Frontal cortex (tissue), 4 donors: ENCODE results near the gene SLC7A1. TPM values are rescaled to one million over a fixed set of nuclear protein-coding genes. Genes with fewer than 3 reads are reported as not detected.

Experiments
- DNase-seq, 2 donors: peaks; one replicate each; pipeline ENCODE4 v3.0.0; 2012; ENCODE audit warnings: low spot score in 2 of 2
- FAIRE-seq: peaks from 2 replicates; lab custom pipeline; 2012; peaks lifted over from hg19 to GRCh38; lab: Jason Lieb, UNC
- total RNA-seq: library from RNA; depleted of rRNA; stranded (reverse); fragments of >200 nt; gene quantifications from one replicate; pipeline ENCODE4 v1.2.3, GENCODE V29; 2014
- donor health status: control.
- donor health status: control.
- donor health status: control.

The SLC7A1 gene
- total RNA-seq, 1 donor from 2014 or later: 20.8 TPM

DNA sequence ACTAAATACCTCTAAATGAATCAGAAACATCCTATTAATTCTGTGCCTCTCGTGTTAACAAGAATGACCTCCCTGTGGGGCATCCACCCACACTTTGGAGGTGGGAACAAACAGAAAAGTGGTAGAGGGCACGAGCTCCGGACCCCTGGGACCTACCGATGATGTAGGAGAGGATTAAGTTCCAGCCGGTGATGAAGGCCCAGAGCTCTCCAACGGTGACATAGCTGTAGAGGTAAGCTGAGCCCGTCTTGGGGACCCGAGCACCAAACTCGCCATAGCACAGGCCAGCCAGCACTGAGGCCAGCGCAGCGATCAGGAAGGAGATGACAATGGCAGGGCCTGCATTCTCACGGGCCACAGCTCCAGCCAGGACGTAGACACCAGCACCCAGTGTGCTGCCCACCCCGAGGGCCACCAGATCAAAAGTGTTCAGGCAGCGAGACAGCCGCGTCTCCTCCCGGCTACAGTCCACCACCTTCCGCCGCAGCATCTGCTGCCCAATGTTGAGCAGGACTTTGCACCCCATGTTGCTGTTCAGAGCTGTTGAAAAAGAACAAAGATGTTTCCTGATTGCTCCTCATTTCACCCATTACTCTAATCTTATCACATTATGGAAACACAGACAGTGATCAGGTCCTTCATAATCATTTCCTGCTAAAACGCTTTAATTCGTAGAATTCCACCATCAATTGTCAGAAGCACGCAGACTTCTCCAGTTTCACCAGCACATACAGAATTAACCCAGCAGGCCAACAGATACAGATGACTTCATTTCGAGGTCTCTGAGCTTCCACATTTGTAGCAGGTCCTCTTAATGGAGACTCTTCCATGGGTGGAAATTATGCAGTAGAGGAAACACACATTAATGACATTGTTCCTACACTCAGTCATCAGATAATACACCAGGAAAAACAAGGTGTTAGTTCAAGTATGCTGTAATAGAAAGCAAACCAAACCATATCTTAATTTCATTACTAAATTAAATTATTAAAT, 59.5 kb downstream of the SLC7A1 start:
- no peak for DNase-seq
- no peak for FAIRE-seq

GRCh38 chr13:29534083-29534482, 61.4 kb downstream of the SLC7A1 start:
- DNase-seq: no peak

GRCh38 chr13:29532821-29533220, 62.7 kb downstream of the SLC7A1 start:
- no peak for FAIRE-seq
- DNase-seq: no peak

More at GRCh38 chr13:29534083-29534482, 61.4 kb downstream of the SLC7A1 start:
- no peak for FAIRE-seq

DNA sequence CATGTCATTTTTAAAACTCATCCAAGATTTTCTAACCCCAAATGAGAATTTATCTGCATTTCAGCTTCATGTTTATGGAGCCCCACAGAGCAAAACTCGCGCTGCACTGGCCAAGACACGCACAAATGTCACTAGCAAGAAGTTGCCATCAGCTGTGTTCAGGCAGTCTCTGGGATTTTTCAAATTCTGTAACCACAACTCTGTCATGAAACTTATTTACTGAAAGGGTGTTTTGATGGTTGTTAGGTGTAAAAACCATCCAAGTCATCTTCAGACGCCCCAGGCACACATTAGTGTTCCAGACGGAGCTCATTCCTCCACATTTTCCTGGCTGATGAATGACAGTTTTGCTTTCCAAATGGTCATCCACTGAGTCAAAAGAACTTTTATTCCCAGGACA, 63.4 kb downstream of the SLC7A1 start:
- FAIRE-seq: no peak
- no peak for DNase-seq

DNA sequence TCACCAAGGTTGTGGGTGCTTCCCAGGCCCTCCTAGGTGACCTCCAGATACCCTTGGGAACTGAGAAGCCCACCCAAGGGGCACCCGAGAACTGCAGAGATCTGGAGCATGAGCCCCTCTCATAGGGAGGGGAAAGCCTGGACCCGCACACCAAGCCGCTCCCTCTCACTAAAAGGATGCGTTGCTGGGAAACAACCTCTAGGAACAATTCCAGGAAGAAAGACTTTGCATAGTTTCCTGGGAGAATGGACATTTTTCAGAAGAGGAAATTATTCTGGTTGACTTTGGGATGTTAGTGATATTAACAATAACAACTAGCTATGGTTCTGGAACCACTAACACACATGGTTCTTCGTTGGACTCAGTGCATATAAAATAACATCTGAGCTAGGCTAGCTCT, 64.6 kb downstream of the SLC7A1 start:
- no peak for FAIRE-seq
- no peak for DNase-seq

- FAIRE-seq: no peak
- DNase-seq: no peak
Measured at GRCh38 chr13:29529754-29530153, 65.7 kb downstream of the SLC7A1 start.

GRCh38 chr13:29527916-29528315, 67.6 kb downstream of the SLC7A1 start:
- FAIRE-seq (no peak), DNase-seq (no peak)

DNA sequence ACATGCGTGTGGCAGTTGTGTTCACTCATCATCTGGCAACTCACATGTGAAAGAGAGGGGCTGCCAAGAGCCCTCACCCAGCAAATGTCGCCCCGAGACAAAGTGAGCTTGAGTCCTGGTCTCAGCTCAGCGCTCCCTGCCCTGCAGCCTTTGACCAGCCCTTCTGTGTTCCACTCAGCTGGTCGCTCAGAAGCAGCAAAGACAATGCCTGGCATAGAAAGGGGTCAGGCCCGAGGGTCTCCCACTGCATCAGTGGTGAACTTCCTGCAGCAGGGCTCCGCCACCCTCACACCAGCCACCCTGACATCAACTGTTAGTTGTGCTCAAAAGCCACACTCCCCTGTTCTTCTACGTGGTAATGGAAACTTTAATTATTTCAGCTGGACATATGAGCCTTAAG, 68.0 kb downstream of the SLC7A1 start:
- no peak for FAIRE-seq
- DNase-seq: no peak

- FAIRE-seq (no peak), DNase-seq (no peak)
Measured at GRCh38 chr13:29526741-29527140, 68.7 kb downstream of the SLC7A1 start.

GRCh38 chr13:29525757-29526156, 69.7 kb downstream of the SLC7A1 start:
- DNase-seq (no peak), FAIRE-seq (no peak)

GRCh38 chr13:29524641-29525040, 70.8 kb downstream of the SLC7A1 start:
- DNase-seq (no peak), FAIRE-seq (no peak)

- DNase-seq: no peak
- FAIRE-seq: no peak
Measured at GRCh38 chr13:29524176-29524575, 71.3 kb downstream of the SLC7A1 start.

GRCh38 chr13:29523199-29523961, 72.1 kb downstream of the SLC7A1 start:
- DNase-seq (no peak), FAIRE-seq (no peak)

DNA sequence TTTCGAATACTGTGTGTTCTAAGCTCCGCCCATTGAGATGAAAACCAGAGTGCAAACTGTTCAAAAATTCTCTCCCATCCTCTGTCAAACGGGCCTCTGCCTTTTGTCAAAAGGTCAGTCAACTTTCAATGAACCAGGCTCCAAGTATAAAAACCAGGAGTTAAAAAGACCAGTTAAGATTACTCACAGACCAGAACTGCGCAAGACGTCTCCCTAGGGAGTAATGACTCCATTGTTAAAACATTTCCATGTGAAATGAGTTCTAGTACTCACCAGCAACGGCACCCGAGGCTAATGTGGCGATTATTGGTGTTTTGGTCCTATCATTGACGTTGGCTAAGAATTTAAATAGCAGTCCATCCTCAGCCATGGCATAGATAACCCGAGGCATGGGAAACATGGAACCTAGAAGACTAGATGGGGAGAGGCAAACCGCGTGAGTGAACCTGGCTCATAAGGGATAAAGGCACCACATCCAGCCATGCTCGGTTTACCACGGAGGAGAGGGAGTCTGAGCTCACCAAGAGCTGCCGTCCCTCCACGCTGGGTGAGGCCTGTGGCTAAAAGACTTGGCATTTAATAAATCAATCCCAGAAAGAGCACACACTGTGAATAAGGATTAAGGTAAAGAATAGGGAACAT, 73.3 kb downstream of the SLC7A1 start:
- DNase-seq (no peak), FAIRE-seq (no peak)

- FAIRE-seq (no peak), DNase-seq (no peak)
Measured at GRCh38 chr13:29521336-29521735, 74.2 kb downstream of the SLC7A1 start.

GRCh38 chr13:29520671-29521070, 74.8 kb downstream of the SLC7A1 start:
- FAIRE-seq (no peak), DNase-seq (no peak)

DNA sequence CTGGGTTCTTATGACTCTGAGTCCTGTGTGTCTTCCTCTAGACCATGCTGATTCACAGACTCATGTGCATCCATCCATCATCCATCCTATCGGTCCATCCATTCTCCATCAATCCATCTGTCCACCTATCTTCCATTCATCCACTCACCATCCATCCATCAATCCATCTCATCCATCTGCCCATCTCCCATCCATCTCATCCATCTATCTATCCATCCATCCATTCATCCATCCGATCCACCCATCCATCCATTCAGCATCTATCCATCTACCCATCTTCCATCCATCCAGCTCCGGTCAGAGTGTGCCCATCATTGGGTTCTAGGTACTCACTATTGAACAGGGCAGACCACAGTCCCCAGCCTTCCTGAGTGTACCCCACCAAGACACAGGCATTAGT, 75.6 kb downstream of the SLC7A1 start:
- DNase-seq (no peak), FAIRE-seq (no peak)

DNA sequence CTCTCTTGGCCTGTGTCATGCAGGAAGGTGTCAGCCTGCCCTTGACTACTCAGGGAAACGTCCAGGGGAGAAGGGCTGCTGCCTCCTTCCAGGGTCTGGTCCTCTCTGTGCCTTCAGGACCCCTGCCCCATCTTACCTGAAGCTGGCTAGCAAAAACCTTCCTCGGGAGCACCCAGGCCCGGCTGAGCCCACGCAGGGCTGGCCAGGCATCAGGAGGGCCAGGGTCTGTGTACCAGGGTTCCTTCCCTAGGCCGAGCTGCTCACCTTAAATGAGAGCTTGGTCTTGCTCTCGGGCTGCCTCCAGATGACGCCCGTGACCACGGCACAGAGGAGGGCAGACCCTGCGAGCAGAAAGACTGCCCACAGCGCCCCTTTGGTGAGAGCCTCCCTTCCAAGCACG, 78.6 kb downstream of the SLC7A1 start:
- FAIRE-seq (no peak), DNase-seq (no peak)

- no peak for DNase-seq
- FAIRE-seq: no peak
Measured at GRCh38 chr13:29516012-29516411, 79.5 kb downstream of the SLC7A1 start.

DNA sequence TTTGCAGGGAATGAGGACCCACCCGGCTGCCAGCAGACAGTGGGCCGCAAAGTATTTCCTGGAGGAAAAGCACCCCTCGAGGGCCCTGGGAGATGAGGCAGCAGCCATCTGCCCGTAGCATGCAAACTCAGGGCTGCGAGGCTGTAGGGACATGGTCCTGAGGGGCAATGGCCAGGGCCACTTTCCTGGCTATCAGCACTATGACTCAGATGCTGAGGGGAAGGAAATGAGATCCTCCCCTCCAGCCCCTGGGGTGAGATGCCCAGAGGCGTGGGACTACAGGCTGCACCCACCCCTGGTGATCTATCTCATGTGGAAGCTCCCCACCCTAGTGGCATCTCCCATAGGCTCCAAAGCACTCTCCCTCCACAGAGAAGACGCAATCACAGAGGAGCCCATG, 80.1 kb downstream of the SLC7A1 start:
- FAIRE-seq (no peak), DNase-seq (no peak)
